ENCODE measurements around the gene FAM89A. TPM values are rescaled to one million over a fixed set of nuclear protein-coding genes. Genes with fewer than 3 reads are reported as not detected.

FAM89A gene
- total and polyA plus RNA-seq, 9 of the 15 experiments (the other 6 are each of a cell fraction or from before 2014, with no cell fraction given): 8.7 to 66.2 (median 43.3) TPM

- TF ChIP-seq, protein P1, sequence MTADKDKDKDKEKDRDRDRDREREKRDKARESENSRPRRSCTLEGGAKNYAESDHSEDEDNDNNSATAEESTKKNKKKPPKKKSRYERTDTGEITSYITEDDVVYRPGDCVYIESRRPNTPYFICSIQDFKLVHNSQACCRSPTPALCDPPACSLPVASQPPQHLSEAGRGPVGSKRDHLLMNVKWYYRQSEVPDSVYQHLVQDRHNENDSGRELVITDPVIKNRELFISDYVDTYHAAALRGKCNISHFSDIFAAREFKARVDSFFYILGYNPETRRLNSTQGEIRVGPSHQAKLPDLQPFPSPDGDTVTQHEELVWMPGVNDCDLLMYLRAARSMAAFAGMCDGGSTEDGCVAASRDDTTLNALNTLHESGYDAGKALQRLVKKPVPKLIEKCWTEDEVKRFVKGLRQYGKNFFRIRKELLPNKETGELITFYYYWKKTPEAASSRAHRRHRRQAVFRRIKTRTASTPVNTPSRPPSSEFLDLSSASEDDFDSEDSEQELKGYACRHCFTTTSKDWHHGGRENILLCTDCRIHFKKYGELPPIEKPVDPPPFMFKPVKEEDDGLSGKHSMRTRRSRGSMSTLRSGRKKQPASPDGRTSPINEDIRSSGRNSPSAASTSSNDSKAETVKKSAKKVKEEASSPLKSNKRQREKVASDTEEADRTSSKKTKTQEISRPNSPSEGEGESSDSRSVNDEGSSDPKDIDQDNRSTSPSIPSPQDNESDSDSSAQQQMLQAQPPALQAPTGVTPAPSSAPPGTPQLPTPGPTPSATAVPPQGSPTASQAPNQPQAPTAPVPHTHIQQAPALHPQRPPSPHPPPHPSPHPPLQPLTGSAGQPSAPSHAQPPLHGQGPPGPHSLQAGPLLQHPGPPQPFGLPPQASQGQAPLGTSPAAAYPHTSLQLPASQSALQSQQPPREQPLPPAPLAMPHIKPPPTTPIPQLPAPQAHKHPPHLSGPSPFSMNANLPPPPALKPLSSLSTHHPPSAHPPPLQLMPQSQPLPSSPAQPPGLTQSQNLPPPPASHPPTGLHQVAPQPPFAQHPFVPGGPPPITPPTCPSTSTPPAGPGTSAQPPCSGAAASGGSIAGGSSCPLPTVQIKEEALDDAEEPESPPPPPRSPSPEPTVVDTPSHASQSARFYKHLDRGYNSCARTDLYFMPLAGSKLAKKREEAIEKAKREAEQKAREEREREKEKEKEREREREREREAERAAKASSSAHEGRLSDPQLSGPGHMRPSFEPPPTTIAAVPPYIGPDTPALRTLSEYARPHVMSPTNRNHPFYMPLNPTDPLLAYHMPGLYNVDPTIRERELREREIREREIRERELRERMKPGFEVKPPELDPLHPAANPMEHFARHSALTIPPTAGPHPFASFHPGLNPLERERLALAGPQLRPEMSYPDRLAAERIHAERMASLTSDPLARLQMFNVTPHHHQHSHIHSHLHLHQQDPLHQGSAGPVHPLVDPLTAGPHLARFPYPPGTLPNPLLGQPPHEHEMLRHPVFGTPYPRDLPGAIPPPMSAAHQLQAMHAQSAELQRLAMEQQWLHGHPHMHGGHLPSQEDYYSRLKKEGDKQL (CRISPR knock-in tag; IDR thresholded peaks at IDR 0.05; ENCODE audit: borderline replicate concordance): no peak
- TF ChIP-seq ATF4 (CRISPR knock-in tag; IDR thresholded peaks at IDR 0.05) (no peak), EZH2 (IDR thresholded peaks at IDR 0.05; ENCODE audit: borderline replicate concordance, low read depth, low read length) (no peak), IRF2 (CRISPR knock-in tag; IDR thresholded peaks at IDR 0.05) (no peak), FOXJ3 (CRISPR knock-in tag; IDR thresholded peaks at IDR 0.05) (no peak), ZNF134 (CRISPR knock-in tag; conservative IDR thresholded peaks at IDR 0.05) (no peak), SMARCA4 (IDR thresholded peaks at IDR 0.05) (0 out of 2 replicates have a peak, but pooled peaks have one; percentile 31), HNRNPL (IDR thresholded peaks at IDR 0.05; ENCODE audit: low read depth, low read length) (no peak), KDM4B (IDR thresholded peaks at IDR 0.05; ENCODE audit: borderline replicate concordance in 2 of 2, low read depth in 1 of 2) (no peak), PCBP1 (IDR thresholded peaks at IDR 0.05; ENCODE audit: low read depth, low read length, poor library complexity, severe bottlenecking) (peak; percentile 27), ZNF165 (CRISPR knock-in tag; IDR thresholded peaks at IDR 0.05; ENCODE audit: borderline replicate concordance) (no peak)
- TF ChIP-seq, protein P2, sequence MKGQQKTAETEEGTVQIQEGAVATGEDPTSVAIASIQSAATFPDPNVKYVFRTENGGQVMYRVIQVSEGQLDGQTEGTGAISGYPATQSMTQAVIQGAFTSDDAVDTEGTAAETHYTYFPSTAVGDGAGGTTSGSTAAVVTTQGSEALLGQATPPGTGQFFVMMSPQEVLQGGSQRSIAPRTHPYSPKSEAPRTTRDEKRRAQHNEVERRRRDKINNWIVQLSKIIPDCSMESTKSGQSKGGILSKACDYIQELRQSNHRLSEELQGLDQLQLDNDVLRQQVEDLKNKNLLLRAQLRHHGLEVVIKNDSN (CRISPR knock-in tag; IDR thresholded peaks at IDR 0.05): no peak
- TF ChIP-seq, protein P3, sequence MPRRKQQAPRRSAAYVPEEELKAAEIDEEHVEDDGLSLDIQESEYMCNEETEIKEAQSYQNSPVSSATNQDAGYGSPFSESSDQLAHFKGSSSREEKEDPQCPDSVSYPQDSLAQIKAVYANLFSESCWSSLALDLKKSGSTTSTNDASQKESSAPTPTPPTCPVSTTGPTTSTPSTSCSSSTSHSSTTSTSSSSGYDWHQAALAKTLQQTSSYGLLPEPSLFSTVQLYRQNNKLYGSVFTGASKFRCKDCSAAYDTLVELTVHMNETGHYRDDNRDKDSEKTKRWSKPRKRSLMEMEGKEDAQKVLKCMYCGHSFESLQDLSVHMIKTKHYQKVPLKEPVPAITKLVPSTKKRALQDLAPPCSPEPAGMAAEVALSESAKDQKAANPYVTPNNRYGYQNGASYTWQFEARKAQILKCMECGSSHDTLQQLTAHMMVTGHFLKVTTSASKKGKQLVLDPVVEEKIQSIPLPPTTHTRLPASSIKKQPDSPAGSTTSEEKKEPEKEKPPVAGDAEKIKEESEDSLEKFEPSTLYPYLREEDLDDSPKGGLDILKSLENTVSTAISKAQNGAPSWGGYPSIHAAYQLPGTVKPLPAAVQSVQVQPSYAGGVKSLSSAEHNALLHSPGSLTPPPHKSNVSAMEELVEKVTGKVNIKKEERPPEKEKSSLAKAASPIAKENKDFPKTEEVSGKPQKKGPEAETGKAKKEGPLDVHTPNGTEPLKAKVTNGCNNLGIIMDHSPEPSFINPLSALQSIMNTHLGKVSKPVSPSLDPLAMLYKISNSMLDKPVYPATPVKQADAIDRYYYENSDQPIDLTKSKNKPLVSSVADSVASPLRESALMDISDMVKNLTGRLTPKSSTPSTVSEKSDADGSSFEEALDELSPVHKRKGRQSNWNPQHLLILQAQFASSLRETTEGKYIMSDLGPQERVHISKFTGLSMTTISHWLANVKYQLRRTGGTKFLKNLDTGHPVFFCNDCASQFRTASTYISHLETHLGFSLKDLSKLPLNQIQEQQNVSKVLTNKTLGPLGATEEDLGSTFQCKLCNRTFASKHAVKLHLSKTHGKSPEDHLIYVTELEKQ (CRISPR knock-in tag; IDR thresholded peaks at IDR 0.05): no peak
- TF ChIP-seq, protein P4, sequence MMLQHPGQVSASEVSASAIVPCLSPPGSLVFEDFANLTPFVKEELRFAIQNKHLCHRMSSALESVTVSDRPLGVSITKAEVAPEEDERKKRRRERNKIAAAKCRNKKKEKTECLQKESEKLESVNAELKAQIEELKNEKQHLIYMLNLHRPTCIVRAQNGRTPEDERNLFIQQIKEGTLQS (IDR thresholded peaks at IDR 0.05): no peak
- TF ChIP-seq, protein P4 (CRISPR knock-in tag; conservative IDR thresholded peaks at IDR 0.05): no peak
Measured at GRCh38 chr1:231040019-231040799, at the start of gene FAM89A (continued).

Data from K562 (cell line).